ENCODE measurements around the gene PRDM12. TPM values are rescaled to one million over a fixed set of nuclear protein-coding genes. Genes with fewer than 3 reads are reported as not detected.

PRDM12 gene
- total and polyA plus RNA-seq, 2 of the 8 experiments (the other 6 are each of a cell fraction or from before 2014, with no cell fraction given), result 0.14 to 0.22 TPM

- TF ChIP-seq E2F6 (IDR thresholded peaks at IDR 0.05) (no peak), PHF8 (conservative IDR thresholded peaks at IDR 0.05; ENCODE audit: low read depth, low read length) (no peak)
These were observed 49.0 kb downstream of the PRDM12 start (continued) for GRCh38 chr9:130713286-130713960.
